Right lobe of liver (tissue), 6 donors: Measurements from ENCODE around the gene RPP21. TPM values are rescaled to one million over a fixed set of nuclear protein-coding genes. Genes with fewer than 3 reads are reported as not detected.

ENCODE experiments used
- ATAC-seq, 4 donors: fragments of 200-7000 bp; cut with Tn5 transposase; one replicate each; pipeline ENCODE4 v1.9.1; 2020; ENCODE audit warnings: mild to moderate bottlenecking in 4 of 4, moderate library complexity in 4 of 4
- DNase-seq, 3 donors: peaks; one replicate each; pipeline ENCODE4 v3.0.0-alpha.2; 2020
- H3K27ac ChIP-seq, 3 donors: fragments of 200-600 bp; one replicate each; pipeline ENCODE4 v1.8.0; 2022
- H3K27me3 ChIP-seq, 2 donors: fragments of 200-600 bp; one replicate each; pipeline ENCODE4 v1.8.0; 2022
- H3K36me3 ChIP-seq, 4 donors: fragments of 200-600 bp; sonication (generic) in 1 of 4; one replicate each; pipeline versions ENCODE4 v1.5.1 to v1.8.0; 2017 to 2022; ENCODE audit warnings: control low read depth in 1 of 4
- H3K4me1 ChIP-seq, 4 donors: fragments of 200-600 bp; sonication (generic) in 1 of 4; one replicate each; pipeline versions ENCODE4 v1.5.1 to v1.8.0; 2017 to 2022; ENCODE audit warnings: control low read depth in 1 of 4
- H3K4me3 ChIP-seq, 3 donors: fragments of 200-600 bp; one replicate each; pipeline ENCODE4 v1.8.0; 2022
- H3K9me3 ChIP-seq, 4 donors: fragments of 200-600 bp; sonication (generic) in 1 of 4; one replicate each; pipeline versions ENCODE4 v1.5.1 to v1.8.0; 2017 to 2022; ENCODE audit warnings: control low read depth in 1 of 4
- POLR2A ChIP-seq: fragments of 450-650 bp; IDR thresholded peaks from one replicate; pipeline ENCODE4 v1.6.1; 2017; ENCODE audit warnings: antibody characterized with exemption, mild to moderate bottlenecking
- WGBS: methylation state at CpG from one replicate; pipeline ENCODE4 v1.1.6; 2018; ENCODE audit warnings: low coverage, low lambda C conversion rate; ENCODE audit not compliant: insufficient coverage; ENCODE audit errors: missing lambda C conversion rate; 5-methylcytosine and 5-hydroxymethylcytosine counted together
- intact Hi-C, 2 donors: fragments of 100-400 bp; cut with DNase I; formaldehyde crosslinking; loops; one replicate each; pipeline versions ENCODE4 v1.11.2 to v1.14.1; 2022
- total RNA-seq, 6 experiments: library from RNA; depleted of rRNA in 2 of 6; stranded (reverse); fragments of >200 nt in 2 of 6; fragmentation: NEBNext Ultra II Directional in 3 of 6; extraction: Animal tissue kit (Norgen Biotek cat#: 25700) in 3 of 6; gene quantifications; one replicate each; pipeline versions ENCODE4 v1.1.0 to v1.2.4, GENCODE V29; 2016 to 2023
- TF ChIP-seq, protein P1 (sequence below), 4 donors: fragments of 200-600 bp in 3 of 4; fragments of 450-650 bp in 1 of 4; IDR thresholded peaks; one replicate each; pipeline versions ENCODE4 v1.5.1 to v1.8.0; 2016 to 2022; ENCODE audit warnings: antibody characterized with exemption in 4 of 4, mild to moderate bottlenecking in 2 of 4
- donor health status: DM: no; HTN: yes; CAD: no.
- donor health status: DM: no; HTN: no; CAD: no.
- donor health status: DM: no; HTN: no; CAD: no.
- donor health status: DM: no; HTN: yes; CAD: no.
- donor health status: DM: no; HTN: yes; CAD: no.

RPP21 gene
- total RNA-seq, 6 experiments from 2014 or later: 13.8 to 49.5 (median 16.3) TPM

DNA sequence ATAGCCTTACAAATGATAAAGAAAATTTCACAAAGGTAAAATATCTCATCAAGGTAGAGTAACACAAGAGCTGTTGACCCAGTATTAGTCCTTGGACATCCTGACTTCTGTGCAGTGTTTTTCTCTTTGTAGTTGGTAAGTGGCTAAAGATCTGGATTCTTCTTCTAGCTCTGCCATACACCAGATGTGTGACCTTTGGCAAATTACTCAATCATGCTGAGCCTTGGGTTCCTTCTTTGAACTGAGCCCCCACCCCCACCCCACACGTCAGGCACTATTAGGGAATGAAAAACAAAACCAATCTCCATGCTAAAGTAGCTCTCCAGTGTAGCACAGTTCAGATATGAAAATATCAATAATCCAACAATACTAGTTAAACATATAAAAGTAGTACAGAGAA lies 33.3 kb upstream of the RPP21 start:
- Histone ChIP-seq H3K36me3 (peaks cover 0 to 13% (median 1%) of the 10 kb centered on the region in 4 donors), H3K27ac (no peak overlapping the region), H3K9me3 (no peaks in the 10 kb centered on the region), H3K27me3 (no peaks in the 10 kb centered on the region), H3K4me3 (no peak overlapping the region), H3K4me1 (peaks cover 0 to 6% (median 2%) of the 10 kb centered on the region in 4 donors)
- TF ChIP-seq POLR2A: no peak
- TF ChIP-seq, protein P1, sequence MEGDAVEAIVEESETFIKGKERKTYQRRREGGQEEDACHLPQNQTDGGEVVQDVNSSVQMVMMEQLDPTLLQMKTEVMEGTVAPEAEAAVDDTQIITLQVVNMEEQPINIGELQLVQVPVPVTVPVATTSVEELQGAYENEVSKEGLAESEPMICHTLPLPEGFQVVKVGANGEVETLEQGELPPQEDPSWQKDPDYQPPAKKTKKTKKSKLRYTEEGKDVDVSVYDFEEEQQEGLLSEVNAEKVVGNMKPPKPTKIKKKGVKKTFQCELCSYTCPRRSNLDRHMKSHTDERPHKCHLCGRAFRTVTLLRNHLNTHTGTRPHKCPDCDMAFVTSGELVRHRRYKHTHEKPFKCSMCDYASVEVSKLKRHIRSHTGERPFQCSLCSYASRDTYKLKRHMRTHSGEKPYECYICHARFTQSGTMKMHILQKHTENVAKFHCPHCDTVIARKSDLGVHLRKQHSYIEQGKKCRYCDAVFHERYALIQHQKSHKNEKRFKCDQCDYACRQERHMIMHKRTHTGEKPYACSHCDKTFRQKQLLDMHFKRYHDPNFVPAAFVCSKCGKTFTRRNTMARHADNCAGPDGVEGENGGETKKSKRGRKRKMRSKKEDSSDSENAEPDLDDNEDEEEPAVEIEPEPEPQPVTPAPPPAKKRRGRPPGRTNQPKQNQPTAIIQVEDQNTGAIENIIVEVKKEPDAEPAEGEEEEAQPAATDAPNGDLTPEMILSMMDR (IDR thresholded peaks at IDR 0.05): no peak
- DNase-seq (no peak), ATAC-seq (peak; percentile 37 to 76 (median 49))
- intact Hi-C loops: no loop called here
- WGBS: 27% methylated on average over 1 of the region's 1 CpG

DNA sequence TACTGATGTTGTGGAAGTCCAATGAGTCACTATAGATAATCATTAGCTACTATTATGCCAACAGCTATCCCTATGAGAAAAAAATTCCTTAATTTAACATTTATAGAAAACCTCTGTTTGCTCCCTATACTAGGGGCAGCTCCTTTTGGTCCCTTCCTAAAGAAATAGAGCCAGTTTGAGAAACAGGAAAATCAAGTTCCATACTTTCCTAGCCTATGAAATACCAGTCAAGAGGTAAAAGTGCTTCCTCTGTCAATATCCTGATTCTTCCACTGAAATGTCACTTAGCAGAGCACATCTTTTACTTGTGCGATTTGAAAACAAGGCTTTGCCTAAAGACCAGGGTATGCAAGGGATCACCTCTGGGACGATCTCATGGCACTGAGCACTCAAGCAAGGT lies 32.7 kb upstream of the RPP21 start:
- no peaks in the 10 kb centered on the region for H3K27me3 ChIP-seq
- H3K4me3 ChIP-seq: no peak overlapping the region
- no peak for TF ChIP-seq POLR2A
- TF ChIP-seq, protein P1 (IDR thresholded peaks at IDR 0.05): no peak
- intact Hi-C loops: no loop called here
- ATAC-seq (no peak), DNase-seq (no peak)
- peaks cover 0 to 13% (median 1%) of the 10 kb centered on the region in 4 donors for H3K36me3 ChIP-seq
- H3K9me3 ChIP-seq: no peaks in the 10 kb centered on the region
- H3K4me1 ChIP-seq: peaks cover 0 to 6% (median 2%) of the 10 kb centered on the region in 4 donors
- no peak overlapping the region for H3K27ac ChIP-seq
- WGBS: 100% methylated on average over 2 of the region's 2 CpGs

DNA sequence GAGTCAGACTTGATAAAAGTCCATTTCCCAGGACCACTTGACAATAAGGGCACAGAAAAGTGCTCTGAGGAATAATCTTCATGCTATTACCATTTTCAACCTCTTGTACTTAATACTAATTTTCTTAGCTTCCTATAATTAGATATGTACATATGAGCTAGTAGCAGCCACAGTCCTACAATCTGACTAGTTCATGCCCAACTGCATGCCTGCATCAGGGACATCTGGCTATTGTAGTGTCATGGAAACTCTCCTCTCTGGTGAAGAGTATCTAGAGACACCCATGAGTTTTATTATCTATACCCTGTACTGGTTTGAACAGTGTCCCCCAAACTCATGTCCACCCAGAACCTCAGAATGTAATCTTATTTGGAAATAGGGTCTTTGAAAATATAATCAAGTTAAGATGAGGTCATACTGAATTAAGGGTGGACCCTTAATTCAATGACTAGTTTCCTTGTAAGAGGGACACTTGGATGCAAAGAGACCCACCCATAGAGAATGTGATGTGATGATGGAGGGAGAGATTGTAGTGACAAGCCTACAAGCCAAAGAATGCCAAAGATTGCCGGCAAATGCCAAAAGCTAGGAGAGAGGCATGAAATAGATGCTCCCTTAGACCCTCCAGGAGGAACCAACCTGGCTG lies 32.2 kb upstream of the RPP21 start:
- ATAC-seq: no peak
- H3K4me3 ChIP-seq: no peak overlapping the region
- H3K9me3 ChIP-seq: no peaks in the 10 kb centered on the region
- intact Hi-C loops: no loop called here
- no peaks in the 10 kb centered on the region for H3K27me3 ChIP-seq
- H3K36me3 ChIP-seq: peaks cover 0 to 13% (median 1%) of the 10 kb centered on the region in 4 donors
- TF ChIP-seq, protein P1 (IDR thresholded peaks at IDR 0.05): no peak
- TF ChIP-seq POLR2A: no peak
- peaks cover 0 to 6% (median 2%) of the 10 kb centered on the region in 4 donors for H3K4me1 ChIP-seq
- 100% methylated on average over 1 of the region's 1 CpG for WGBS
- H3K27ac ChIP-seq: no peak overlapping the region
- DNase-seq: no peak

DNA sequence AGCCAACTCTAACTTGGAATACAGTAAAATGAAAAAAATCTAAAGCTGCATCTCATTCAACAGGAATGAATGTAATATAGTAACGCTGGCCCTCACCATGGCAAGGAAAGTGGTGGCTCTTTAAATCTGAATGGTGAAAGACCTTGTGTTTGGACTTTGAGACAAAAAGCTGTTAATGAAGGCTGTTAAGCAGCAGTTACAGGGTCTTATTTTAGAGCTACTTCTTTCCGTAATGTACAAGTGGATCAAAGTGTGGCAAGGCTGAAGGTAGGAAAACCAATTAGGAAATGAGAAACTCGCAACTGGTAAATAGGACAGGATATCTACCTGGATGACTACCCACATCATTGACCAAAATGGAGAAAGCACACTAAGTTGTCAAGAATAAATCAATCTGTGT lies 29.8 kb upstream of the RPP21 start:
- Histone ChIP-seq H3K4me3 (no peak overlapping the region), H3K27ac (no peak overlapping the region), H3K36me3 (peaks cover 0 to 13% (median 1%) of the 10 kb centered on the region in 4 donors), H3K4me1 (peaks cover 0 to 6% (median 2%) of the 10 kb centered on the region in 4 donors), H3K27me3 (no peaks in the 10 kb centered on the region), H3K9me3 (no peaks in the 10 kb centered on the region)
- DNase-seq (no peak), ATAC-seq (no peak)
- WGBS: 97% methylated on average over 3 of the region's 3 CpGs
- intact Hi-C loops: no loop called here
- no peak for TF ChIP-seq POLR2A
- TF ChIP-seq, protein P1 (IDR thresholded peaks at IDR 0.05): no peak
